Heart left ventricle (tissue), 13 donors: ENCODE results near the gene NRBF2.

ENCODE experiments used
- CTCF ChIP-seq, 12 donors: fragments of 200-600 bp; sonication (generic) in 4 of 12; IDR thresholded peaks; one replicate each; pipeline versions ENCODE4 v1.5.0 to v1.8.0; 2018 to 2022; ENCODE audit warnings: antibody characterized with exemption in 12 of 12, mild to moderate bottlenecking in 5 of 12
- POLR2A ChIP-seq, 2 donors: fragments of 450-650 bp; IDR thresholded peaks; one replicate each; pipeline ENCODE4 v1.6.1; 2017; ENCODE audit warnings: antibody characterized with exemption in 2 of 2, mild to moderate bottlenecking in 2 of 2, moderate library complexity in 2 of 2
- donor health status: ischemic (EF 13 %, LVEDD 7.1; RV severe dilation, severe dysfunction).
- donor health status: DM: no; HTN: yes; CAD: no.
- donor health status: DM: no; HTN: no; CAD: no.
- donor health status: ischemic (EF 25% LVEDD 6.9; RV normal size, moderate dysfunction).
- donor health status: ischemic (EF 25% LVEDD 5.7; RV mildly dilated, moderate dysfunction).
- donor health status: ischemic (EF 35%, LVEDD 5.7; RV mildly dilated, moderate dysfunction).
- donor health status: nonischemic (EF 11% LVEDD 7.7; RV severe dilation, severe dysfunction).
- donor health status: DM: yes; HTN: yes; CAD: no.
- donor health status: PGD.
- donor health status: ischemic (EF 29% LVEDD 5.4; RV normal size, mild dysfunction).
- donor health status: nonischemic (EF 23%, LVEDD 6.1; RV moderate dilation, normal function).

- TF ChIP-seq CTCF (IDR thresholded peaks at IDR 0.05): no peak
- TF ChIP-seq POLR2A (IDR thresholded peaks at IDR 0.05): no peak
These were observed 67.3 kb downstream of the NRBF2 start for GRCh38 chr10:63200431-63200830.
